Erythroblast (primary cell): ENCODE data around the gene PPP1R14C.
A peak's percentile ranks its signal among the peaks of the same experiment; 100 is the strongest.

Experiments
- DNase-seq, 2 experiments: peaks; one replicate each; lab custom pipeline; 2025; lab: John Stamatoyannopoulos, UW
- GATA1 ChIP-seq: IDR thresholded peaks from 2 replicates; pipeline ENCODE4 v1.6.1; 2011; ENCODE audit warnings: low read depth, mild to moderate bottlenecking, control low read depth, low read length, moderate library complexity
- POLR2A ChIP-seq: IDR thresholded peaks from 2 replicates; pipeline ENCODE4 v1.6.1; 2011; ENCODE audit warnings: mild to moderate bottlenecking, low read length

PPP1R14C gene

GRCh38 chr6:150220634-150221551 is 78.0 kb downstream of the PPP1R14C start:
- no peak for TF ChIP-seq GATA1
- TF ChIP-seq POLR2A: no peak
- no peak for DNase-seq

GRCh38 chr6:150224820-150225219 is 82.0 kb downstream of the PPP1R14C start:
- no peak for DNase-seq
- no peak for TF ChIP-seq POLR2A
- TF ChIP-seq GATA1: no peak

GRCh38 chr6:150227281-150227680 is 84.4 kb downstream of the PPP1R14C start:
- TF ChIP-seq GATA1 (no peak), POLR2A (no peak)
- no peak for DNase-seq

GRCh38 chr6:150228072-150228733 is 85.4 kb downstream of the PPP1R14C start:
- TF ChIP-seq GATA1: no peak
- no peak for TF ChIP-seq POLR2A
- DNase-seq: no peak

- TF ChIP-seq POLR2A: no peak
- TF ChIP-seq GATA1: no peak
- DNase-seq: peak in 1 of 2 experiments; percentile 18
Observed at GRCh38 chr6:150229436-150230163, 86.8 kb downstream of the PPP1R14C start.

- no peak for TF ChIP-seq POLR2A
- no peak for TF ChIP-seq GATA1
- no peak for DNase-seq
Observed at GRCh38 chr6:150230164-150230561, 87.3 kb downstream of the PPP1R14C start.

GRCh38 chr6:150230832-150231524 is 88.1 kb downstream of the PPP1R14C start:
- TF ChIP-seq POLR2A: no peak
- TF ChIP-seq GATA1: no peak
- no peak for DNase-seq

- no peak for DNase-seq
- no peak for TF ChIP-seq POLR2A
- no peak for TF ChIP-seq GATA1
Observed at GRCh38 chr6:150231525-150231850, 88.6 kb downstream of the PPP1R14C start.

GRCh38 chr6:150233843-150234269 is 91.0 kb downstream of the PPP1R14C start:
- no peak for TF ChIP-seq GATA1
- TF ChIP-seq POLR2A: no peak
- DNase-seq: no peak

GRCh38 chr6:150235218-150235617 is 92.4 kb downstream of the PPP1R14C start:
- DNase-seq: no peak
- no peak for TF ChIP-seq POLR2A
- no peak for TF ChIP-seq GATA1

- no peak for TF ChIP-seq POLR2A
- no peak for DNase-seq
Observed at GRCh38 chr6:150236114-150236513, 93.3 kb downstream of the PPP1R14C start.

- no peak for TF ChIP-seq GATA1
- no peak for TF ChIP-seq POLR2A
- no peak for DNase-seq
Observed at GRCh38 chr6:150236544-150236943, 93.7 kb downstream of the PPP1R14C start.

GRCh38 chr6:150237626-150238025 is 94.8 kb downstream of the PPP1R14C start:
- no peak for DNase-seq
- no peak for TF ChIP-seq GATA1
- no peak for TF ChIP-seq POLR2A
